Measurements from ENCODE around the gene ZNF775.

The ZNF775 gene

GRCh38 chr7:150378853-150379440 is at the start of gene ZNF775:
Gene ZNF775 (plus strand): TSS chr7:150379330. CDS start chr7:150388471, 9,141 bp downstream.
- no peak for TF ChIP-seq JUND (IDR thresholded peaks at IDR 0.05; ENCODE audit: low read depth)
- DNase-seq (ENCODE audit: low read depth in 1 of 2, low spot score in 1 of 2) = peak; percentile 93 to 99
- in situ Hi-C loops (cut with HindIII; ENCODE audit: low pct_unique_long_range_greater_than_20kb, low sequenced_read_pairs) = no loop called here

- in situ Hi-C loops (cut with HindIII; ENCODE audit: low pct_unique_long_range_greater_than_20kb, low sequenced_read_pairs) = no loop called here
- no peak for TF ChIP-seq JUND (IDR thresholded peaks at IDR 0.05; ENCODE audit: low read depth)
- DNase-seq (ENCODE audit: low read depth in 1 of 2, low spot score in 1 of 2) = no peak
These were observed 49.6 kb upstream of the ZNF775 start for GRCh38 chr7:150329331-150330120.

GRCh38 chr7:150330211-150330885 is 48.8 kb upstream of the ZNF775 start:
- no peak for TF ChIP-seq JUND (IDR thresholded peaks at IDR 0.05; ENCODE audit: low read depth)
- in situ Hi-C loops (cut with HindIII; ENCODE audit: low pct_unique_long_range_greater_than_20kb, low sequenced_read_pairs) = no loop called here
- DNase-seq (ENCODE audit: low read depth in 1 of 2, low spot score in 1 of 2) = no peak

- no peak for TF ChIP-seq JUND (IDR thresholded peaks at IDR 0.05; ENCODE audit: low read depth)
- in situ Hi-C loops (cut with HindIII; ENCODE audit: low pct_unique_long_range_greater_than_20kb, low sequenced_read_pairs) = no loop called here
- DNase-seq (ENCODE audit: low read depth in 1 of 2, low spot score in 1 of 2) = no peak
These were observed 46.1 kb upstream of the ZNF775 start for GRCh38 chr7:150332852-150333635.

- DNase-seq (ENCODE audit: low read depth in 1 of 2, low spot score in 1 of 2) = no peak
- in situ Hi-C loops (cut with HindIII; ENCODE audit: low pct_unique_long_range_greater_than_20kb, low sequenced_read_pairs) = no loop called here
- no peak for TF ChIP-seq JUND (IDR thresholded peaks at IDR 0.05; ENCODE audit: low read depth)
These were observed 45.5 kb upstream of the ZNF775 start for GRCh38 chr7:150333659-150334058.

- in situ Hi-C loops (cut with HindIII; ENCODE audit: low pct_unique_long_range_greater_than_20kb, low sequenced_read_pairs) = no loop called here
- no peak for TF ChIP-seq JUND (IDR thresholded peaks at IDR 0.05; ENCODE audit: low read depth)
These were observed 45.0 kb upstream of the ZNF775 start for GRCh38 chr7:150334108-150334507.

GRCh38 chr7:150335108-150335773 is 43.9 kb upstream of the ZNF775 start:
- in situ Hi-C loops (cut with HindIII; ENCODE audit: low pct_unique_long_range_greater_than_20kb, low sequenced_read_pairs) = no loop called here
- no peak for TF ChIP-seq JUND (IDR thresholded peaks at IDR 0.05; ENCODE audit: low read depth)
- DNase-seq (ENCODE audit: low read depth in 1 of 2, low spot score in 1 of 2) = no peak

More at GRCh38 chr7:150334108-150334507, 45.0 kb upstream of the ZNF775 start:
- DNase-seq (ENCODE audit: low read depth in 1 of 2, low spot score in 1 of 2) = no peak

- TF ChIP-seq JUND (IDR thresholded peaks at IDR 0.05; ENCODE audit: low read depth) = no peak
- DNase-seq (ENCODE audit: low read depth in 1 of 2, low spot score in 1 of 2) = no peak
- in situ Hi-C loops (cut with HindIII; ENCODE audit: low pct_unique_long_range_greater_than_20kb, low sequenced_read_pairs) = no loop called here
These were observed 43.4 kb upstream of the ZNF775 start for GRCh38 chr7:150335774-150336112.

- no peak for DNase-seq (ENCODE audit: low read depth in 1 of 2, low spot score in 1 of 2)
- no peak for TF ChIP-seq JUND (IDR thresholded peaks at IDR 0.05; ENCODE audit: low read depth)
- in situ Hi-C loops (cut with HindIII; ENCODE audit: low pct_unique_long_range_greater_than_20kb, low sequenced_read_pairs) = no loop called here
These were observed 42.4 kb upstream of the ZNF775 start for GRCh38 chr7:150336746-150337145.

GRCh38 chr7:150337179-150337578 is 42.0 kb upstream of the ZNF775 start:
- in situ Hi-C loops (cut with HindIII; ENCODE audit: low pct_unique_long_range_greater_than_20kb, low sequenced_read_pairs) = no loop called here

GRCh38 chr7:150337659-150338081 is 41.5 kb upstream of the ZNF775 start:
- in situ Hi-C loops (cut with HindIII; ENCODE audit: low pct_unique_long_range_greater_than_20kb, low sequenced_read_pairs) = no loop called here
- no peak for TF ChIP-seq JUND (IDR thresholded peaks at IDR 0.05; ENCODE audit: low read depth)
- DNase-seq (ENCODE audit: low read depth in 1 of 2, low spot score in 1 of 2) = no peak

More at GRCh38 chr7:150337179-150337578, 42.0 kb upstream of the ZNF775 start:
- no peak for TF ChIP-seq JUND (IDR thresholded peaks at IDR 0.05; ENCODE audit: low read depth)
- DNase-seq (ENCODE audit: low read depth in 1 of 2, low spot score in 1 of 2) = no peak

Measured in T47D (cell line).